Endothelial cell (in vitro differentiated cells): ENCODE data around the gene FAM219A. TPM values are rescaled to one million over a fixed set of nuclear protein-coding genes. Genes with fewer than 3 reads are reported as not detected.

Experiments
- DNase-seq: peaks from one replicate; pipeline ENCODE4 v3.0.0; 2021; ENCODE audit warnings: low spot score
- H3K27ac Mint-ChIP-seq: one replicate; pipeline ENCODE4 v1.8.0; 2021; ENCODE audit warnings: mixed read lengths, inconsistent platforms; ENCODE audit not compliant: unreplicated experiment
- H3K27me3 Mint-ChIP-seq: one replicate; pipeline ENCODE4 v1.8.0; 2021; ENCODE audit warnings: mild to moderate bottlenecking, moderate library complexity, mixed read lengths, inconsistent platforms; ENCODE audit not compliant: unreplicated experiment
- H3K36me3 Mint-ChIP-seq: one replicate; pipeline ENCODE4 v1.8.0; 2021; ENCODE audit warnings: mild to moderate bottlenecking, low read depth, mixed read lengths, inconsistent platforms; ENCODE audit not compliant: unreplicated experiment
- H3K4me1 Mint-ChIP-seq: one replicate; pipeline ENCODE4 v1.8.0; 2021; ENCODE audit warnings: mild to moderate bottlenecking, mixed read lengths, inconsistent platforms; ENCODE audit not compliant: unreplicated experiment
- H3K4me3 Mint-ChIP-seq: one replicate; pipeline ENCODE4 v1.8.0; 2021; ENCODE audit warnings: mild to moderate bottlenecking, mixed read lengths, inconsistent platforms; ENCODE audit not compliant: unreplicated experiment
- H3K9me3 Mint-ChIP-seq: one replicate; pipeline ENCODE4 v1.8.0; 2021; ENCODE audit warnings: mixed read lengths, inconsistent platforms; ENCODE audit not compliant: unreplicated experiment
- CTCF ChIP-seq: fragments of 200-600 bp; sonication (generic); IDR thresholded peaks from one replicate; pipeline ENCODE4 v1.5.0; 2021; ENCODE audit warnings: antibody characterized with exemption; ENCODE audit not compliant: unreplicated experiment
- total RNA-seq: library from RNA; stranded (reverse); fragmentation: NEBNext Ultra II Directional; extraction: Animal tissue kit (Norgen Biotek cat#: 25700); gene quantifications from one replicate; pipeline ENCODE4 v1.2.1, GENCODE V29; 2021; ENCODE audit not compliant: unreplicated experiment

FAM219A gene
- total RNA-seq, 1 donor from 2014 or later: 55.3 TPM

GRCh38 chr9:34505370-34506120, 47.2 kb upstream of the FAM219A start:
- no peak for DNase-seq
- H3K27ac Mint-ChIP-seq: no peak overlapping the region
- H3K27me3 Mint-ChIP-seq: peaks cover 8% of the 10 kb centered on the region
- H3K4me3 Mint-ChIP-seq: no peak overlapping the region
- H3K4me1 Mint-ChIP-seq: no peaks in the 10 kb centered on the region
- no peaks in the 10 kb centered on the region for H3K9me3 Mint-ChIP-seq
- H3K36me3 Mint-ChIP-seq: no peaks in the 10 kb centered on the region
- no peak for TF ChIP-seq CTCF

GRCh38 chr9:34503406-34503805, 45.0 kb upstream of the FAM219A start:
- no peaks in the 10 kb centered on the region for H3K4me1 Mint-ChIP-seq
- TF ChIP-seq CTCF: no peak
- peaks cover 5% of the 10 kb centered on the region for H3K27me3 Mint-ChIP-seq
- H3K9me3 Mint-ChIP-seq: no peaks in the 10 kb centered on the region
- no peaks in the 10 kb centered on the region for H3K36me3 Mint-ChIP-seq
- no peak overlapping the region for H3K4me3 Mint-ChIP-seq
- H3K27ac Mint-ChIP-seq: no peak overlapping the region
- DNase-seq: no peak

DNA sequence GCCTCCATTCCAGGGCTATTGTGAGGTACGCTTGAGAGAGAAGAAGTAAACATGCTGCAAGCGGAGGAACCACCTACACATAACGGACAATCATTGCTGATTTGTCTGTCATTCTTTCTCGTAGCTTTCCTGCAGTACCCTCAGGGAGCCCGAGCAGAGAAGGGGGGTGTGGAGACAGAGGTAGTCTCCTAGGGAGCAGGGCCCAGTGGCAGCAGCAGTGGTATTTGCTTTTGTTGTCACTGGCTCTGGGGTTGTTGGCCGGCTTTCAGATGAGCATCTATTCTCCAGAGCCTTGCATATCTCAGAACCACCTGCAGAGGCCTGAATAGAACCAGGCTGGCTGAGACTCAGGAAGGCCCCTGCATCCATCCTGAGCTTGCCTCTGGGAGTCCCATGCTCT, 44.5 kb upstream of the FAM219A start:
- Mint-ChIP-seq H3K36me3 (no peaks in the 10 kb centered on the region), H3K4me1 (no peaks in the 10 kb centered on the region), H3K27ac (no peak overlapping the region), H3K9me3 (no peaks in the 10 kb centered on the region), H3K4me3 (no peak overlapping the region), H3K27me3 (peaks cover 5% of the 10 kb centered on the region)
- TF ChIP-seq CTCF: no peak
- no peak for DNase-seq

- Mint-ChIP-seq H3K27me3 (peaks cover 5% of the 10 kb centered on the region), H3K27ac (no peak overlapping the region), H3K4me1 (no peaks in the 10 kb centered on the region), H3K36me3 (no peaks in the 10 kb centered on the region), H3K4me3 (no peak overlapping the region), H3K9me3 (no peaks in the 10 kb centered on the region)
- no peak for DNase-seq
- no peak for TF ChIP-seq CTCF
Observed at GRCh38 chr9:34502471-34502870, 44.1 kb upstream of the FAM219A start.

DNA sequence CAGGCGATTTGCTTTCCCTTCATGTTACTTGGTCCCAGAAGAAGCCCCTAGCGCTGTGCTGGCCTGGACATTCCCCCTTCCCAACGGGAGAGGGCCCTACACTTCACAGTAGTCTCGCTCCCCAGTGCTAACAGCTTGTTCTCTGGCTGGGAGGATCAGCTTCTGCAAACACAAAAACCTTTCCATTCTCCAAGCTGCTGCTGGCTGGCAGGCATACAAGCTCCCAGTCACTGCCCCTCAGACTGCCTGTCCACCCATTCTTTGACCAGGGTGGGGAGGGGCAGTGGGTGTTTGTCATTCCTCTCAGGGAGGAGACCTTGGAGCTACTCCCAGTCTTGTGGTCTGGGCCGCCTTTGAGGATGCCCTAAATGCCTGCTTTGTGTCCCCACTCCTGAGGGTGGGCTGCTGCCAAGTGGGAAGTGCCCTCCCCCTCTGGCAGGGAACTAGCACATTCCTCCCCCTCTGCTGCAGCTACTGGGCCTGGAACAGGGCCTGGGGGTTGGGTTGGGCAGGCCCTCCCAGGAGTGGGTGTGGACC, 43.6 kb upstream of the FAM219A start:
- Mint-ChIP-seq H3K36me3 (no peaks in the 10 kb centered on the region), H3K4me1 (no peaks in the 10 kb centered on the region), H3K9me3 (no peaks in the 10 kb centered on the region), H3K27ac (no peak overlapping the region), H3K4me3 (no peak overlapping the region), H3K27me3 (peaks cover 5% of the 10 kb centered on the region)
- DNase-seq: no peak
- no peak for TF ChIP-seq CTCF
